Urinary bladder (tissue), 4 donors: ENCODE data around the gene CFAP157. TPM values are rescaled to one million over a fixed set of nuclear protein-coding genes. Genes with fewer than 3 reads are reported as not detected.
"Not testable (repeated sequence)": the region's sequence is repeated elsewhere in the genome, so short reads cannot be mapped to it uniquely, and the experiment has no call there.

Experiments used
- DNase-seq: peaks from one replicate; pipeline ENCODE4 v3.0.0-alpha.2; 2015; ENCODE audit errors: extremely low spot score
- H3K27ac ChIP-seq: one replicate; pipeline ENCODE4 v1.5.1; 2013; ENCODE audit warnings: low read depth, mild to moderate bottlenecking, moderate library complexity
- H3K36me3 ChIP-seq: one replicate; pipeline ENCODE4 v1.6.1; 2013; ENCODE audit warnings: mild to moderate bottlenecking, moderate library complexity; ENCODE audit not compliant: insufficient read depth
- H3K4me1 ChIP-seq: one replicate; pipeline ENCODE4 v1.6.1; 2013; ENCODE audit warnings: mild to moderate bottlenecking, moderate library complexity; ENCODE audit not compliant: insufficient read depth
- H3K4me3 ChIP-seq: one replicate; pipeline ENCODE4 v1.5.1; 2013; ENCODE audit warnings: low read depth, low read length
- WGBS: extraction: QIAGEN DNeasy Blood & Tissue Kit; methylation state at CpG from one replicate; pipeline ENCODE4 v1.1.7; 2013; 5-methylcytosine and 5-hydroxymethylcytosine counted together
- polyA plus RNA-seq: library from polyadenylated mRNA; stranded (reverse); fragments of 200-250 nt; gene quantifications from one replicate; pipeline ENCODE4 v1.2.3, GENCODE V29; 2013
- total RNA-seq: library from RNA; depleted of rRNA; stranded (reverse); fragments of >200 nt; gene quantifications from one replicate; pipeline ENCODE4 v1.2.3, GENCODE V29; 2014
- donor health status: healthy with polysubstance abuse.
- donor health status: healthy.

CFAP157 gene
- total and polyA plus RNA-seq, 2 donors: 0.23 TPM; not detected in 1

DNA sequence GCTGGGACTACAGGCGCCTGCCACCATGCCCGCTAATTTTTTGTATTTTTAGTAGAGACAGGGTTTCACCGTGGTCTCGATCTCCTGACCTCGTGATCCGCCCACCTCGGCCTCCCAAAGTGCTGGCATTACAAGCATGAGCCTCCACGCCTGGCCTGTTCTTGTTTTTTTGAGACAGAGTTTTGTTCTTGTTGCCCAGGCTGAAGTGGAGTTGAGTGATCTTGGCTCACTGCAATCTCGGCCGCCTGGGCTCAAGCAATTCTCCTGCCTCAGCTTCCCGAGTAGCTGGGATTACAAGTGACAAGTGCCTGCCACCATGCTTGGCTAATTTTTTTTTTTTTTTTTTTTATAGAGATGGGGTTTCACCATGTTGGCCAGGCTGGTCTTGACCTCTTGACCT, 50.0 kb downstream of the CFAP157 start:
- not testable (repeated sequence) for DNase-seq, H3K27ac ChIP-seq, H3K36me3 ChIP-seq, H3K4me1 ChIP-seq, H3K4me3 ChIP-seq
- WGBS: 79% methylated on average over 11 of the region's 11 CpGs

DNA sequence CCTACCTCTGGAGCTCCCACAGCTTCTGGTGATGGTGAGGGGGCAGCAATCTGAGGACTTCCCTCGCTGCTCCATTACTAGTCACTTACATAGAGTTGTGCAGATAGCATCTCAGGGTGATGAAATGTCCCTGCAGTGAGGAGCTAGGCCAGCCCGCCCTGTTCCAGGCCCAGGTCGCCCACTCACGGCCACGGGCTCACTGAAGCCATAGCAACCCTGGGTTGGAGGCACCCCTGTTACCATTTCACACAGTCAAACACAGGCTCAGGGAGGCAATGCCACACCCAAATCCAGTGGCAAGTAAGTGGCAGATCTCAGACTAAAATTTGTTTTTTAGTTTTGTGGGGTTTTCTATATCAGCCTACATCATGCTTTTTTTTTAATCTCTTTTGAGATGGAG, 52.1 kb downstream of the CFAP157 start:
- 78% methylated on average over 5 of the region's 5 CpGs for WGBS
- peaks cover 2% of the 10 kb centered on the region for H3K4me1 ChIP-seq
- DNase-seq: no peak
- no peaks in the 10 kb centered on the region for H3K36me3 ChIP-seq
- no peak overlapping the region for H3K4me3 ChIP-seq
- H3K27ac ChIP-seq: no peak overlapping the region

DNA sequence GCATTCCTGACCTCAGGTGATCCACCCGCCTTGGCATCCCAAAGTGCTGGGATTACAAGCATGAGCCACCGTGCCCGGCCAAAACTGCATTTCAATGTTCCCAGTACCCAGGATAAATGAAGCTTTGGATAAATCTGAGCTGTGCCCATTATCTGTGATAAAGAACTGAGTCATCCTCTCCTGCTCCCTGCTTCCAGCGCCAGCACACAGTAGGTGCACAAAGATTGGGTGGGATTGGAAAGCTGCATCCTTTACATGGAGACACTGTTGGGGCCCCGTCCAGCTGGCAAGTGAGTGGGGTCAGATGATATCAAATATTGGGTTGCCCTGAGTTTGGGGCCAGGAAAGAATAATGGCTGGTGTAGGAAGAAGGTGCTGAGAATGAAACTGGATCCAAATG, 54.3 kb downstream of the CFAP157 start:
- no peak for DNase-seq
- WGBS: 83% methylated on average over 5 of the region's 5 CpGs
- H3K36me3 ChIP-seq: no peaks in the 10 kb centered on the region
- no peaks in the 10 kb centered on the region for H3K4me1 ChIP-seq
- H3K4me3 ChIP-seq: no peak overlapping the region
- no peak overlapping the region for H3K27ac ChIP-seq

DNA sequence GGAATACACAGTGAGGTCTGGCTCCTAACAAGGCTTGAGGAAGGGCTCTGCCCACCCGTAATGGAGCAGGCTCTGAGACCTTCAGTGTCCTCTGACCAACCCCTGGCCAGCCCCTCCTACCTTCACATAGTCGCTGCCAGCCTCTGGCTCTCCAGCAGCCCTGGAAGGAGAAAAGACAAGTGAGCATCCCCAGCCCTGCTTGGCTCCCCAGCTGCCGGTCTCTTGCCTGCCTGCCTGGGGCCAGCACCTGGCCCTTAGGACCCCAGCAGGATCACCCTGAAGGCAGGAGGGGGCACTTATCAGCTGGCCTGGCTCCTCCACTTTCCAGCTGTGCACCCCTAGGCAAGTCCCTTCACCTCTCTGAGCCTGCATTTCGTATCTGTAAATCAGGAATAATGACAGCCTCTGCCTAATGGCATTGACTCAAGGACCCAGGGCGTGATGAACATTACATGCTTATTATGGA, 54.7 kb downstream of the CFAP157 start:
- Histone ChIP-seq H3K27ac (no peak overlapping the region), H3K36me3 (no peaks in the 10 kb centered on the region), H3K4me1 (no peaks in the 10 kb centered on the region), H3K4me3 (no peak overlapping the region)
- DNase-seq: no peak
- 45% methylated on average over 5 of the region's 5 CpGs for WGBS

DNA sequence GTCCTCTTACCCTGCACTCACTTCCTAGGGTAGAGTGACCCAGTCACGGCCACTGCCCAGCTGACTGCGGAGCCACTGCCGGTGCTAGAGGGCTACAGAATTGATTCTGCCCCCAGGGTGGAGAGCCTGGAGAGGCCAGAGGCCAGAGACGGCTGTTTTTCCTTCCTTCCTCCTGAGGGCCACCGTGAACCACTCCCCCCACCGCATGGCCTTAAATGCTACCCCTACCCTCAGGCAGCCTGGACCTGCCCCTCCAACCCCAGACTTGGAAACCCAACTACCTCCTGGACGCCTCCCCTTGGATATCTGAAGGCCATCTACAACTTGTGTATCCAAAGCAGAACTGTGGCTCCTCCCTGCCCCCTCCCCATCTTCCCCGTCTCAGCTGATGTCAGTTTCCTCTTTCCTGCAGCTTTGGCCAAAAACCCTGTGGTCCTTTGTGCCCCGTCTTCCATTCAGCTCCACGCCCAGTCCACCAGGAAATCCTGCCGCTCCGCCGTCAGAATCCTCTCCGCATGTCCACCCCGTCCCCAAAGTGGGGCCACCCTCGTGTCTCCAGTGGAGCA, 55.4 kb downstream of the CFAP157 start:
- WGBS: 35% methylated on average over 16 of the region's 16 CpGs
- Histone ChIP-seq H3K27ac (no peak overlapping the region), H3K36me3 (no peaks in the 10 kb centered on the region), H3K4me1 (no peaks in the 10 kb centered on the region), H3K4me3 (no peak overlapping the region)
- DNase-seq: no peak

DNA sequence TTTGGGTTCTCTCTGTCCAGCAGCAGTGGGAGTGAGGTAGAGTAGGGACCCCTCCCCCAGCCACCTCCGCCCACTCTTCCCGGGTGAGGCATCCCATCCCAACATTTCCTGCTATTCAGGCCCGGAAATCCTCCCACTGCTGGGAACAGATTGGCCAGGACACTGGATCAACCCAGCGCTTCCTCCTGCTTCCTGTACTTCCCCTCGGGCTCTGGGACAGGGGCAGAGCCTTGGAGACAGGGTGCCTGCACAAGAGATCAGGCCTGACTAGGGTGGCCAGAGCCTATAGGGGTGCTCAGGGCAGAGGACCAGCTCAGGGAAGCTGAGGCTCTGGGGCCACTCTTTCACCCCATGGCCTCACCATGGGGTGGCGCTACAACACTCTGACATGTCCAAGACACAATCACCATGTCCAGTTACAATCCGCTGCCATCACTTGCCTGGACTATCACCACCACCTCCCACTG, 57.2 kb downstream of the CFAP157 start:
- no peaks in the 10 kb centered on the region for H3K36me3 ChIP-seq
- no peaks in the 10 kb centered on the region for H3K4me1 ChIP-seq
- DNase-seq: no peak
- no peak overlapping the region for H3K27ac ChIP-seq
- WGBS: 46% methylated on average over 7 of the region's 7 CpGs
- no peak overlapping the region for H3K4me3 ChIP-seq

DNA sequence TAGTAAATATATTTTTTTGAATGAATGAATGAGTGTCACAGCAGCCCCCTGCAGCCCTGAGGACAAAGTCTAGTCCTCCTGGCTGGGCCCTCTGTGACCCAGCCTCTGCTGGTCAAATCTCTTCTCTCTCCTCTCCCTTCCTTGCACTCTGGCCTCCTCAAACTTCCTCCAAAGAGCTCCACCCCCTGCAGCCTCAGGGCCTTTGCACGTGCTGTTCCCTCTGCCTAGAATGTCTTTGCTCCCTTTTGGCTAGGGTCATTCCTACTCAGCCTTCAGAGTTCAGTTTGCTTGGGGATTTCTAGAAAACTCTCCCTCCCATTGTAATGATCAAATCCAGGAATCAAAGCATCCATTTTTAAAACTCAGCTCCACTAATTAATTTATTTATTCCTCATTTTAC, 58.6 kb downstream of the CFAP157 start:
- Histone ChIP-seq H3K4me1 (no peaks in the 10 kb centered on the region), H3K36me3 (no peaks in the 10 kb centered on the region), H3K4me3 (no peak overlapping the region), H3K27ac (no peak overlapping the region)
- DNase-seq: no peak
- 86% methylated on average over 1 of the region's 1 CpG for WGBS

Other genes with a start within 250 kb of the CFAP157 start
- gene STXBP1, start 94.7 kb upstream of the CFAP157 start, total RNA-seq: 13.7 TPM
- 28.9 TPM for gene STXBP1, start 94.7 kb upstream of the CFAP157 start, polyA plus RNA-seq
- 5.7 TPM for gene PTRH1, start 8.7 kb downstream of the CFAP157 start, total RNA-seq
- 29.8 TPM for gene PTRH1, start 8.7 kb downstream of the CFAP157 start, polyA plus RNA-seq
- gene TTC16, start 9.1 kb downstream of the CFAP157 start, total RNA-seq: not detected
- gene TTC16, start 9.1 kb downstream of the CFAP157 start, polyA plus RNA-seq: not detected
- 3.8 TPM for gene TOR2A, start 28.3 kb downstream of the CFAP157 start, total RNA-seq
- gene TOR2A, start 28.3 kb downstream of the CFAP157 start, polyA plus RNA-seq: 16.5 TPM
- gene SH2D3C, start 71.7 kb downstream of the CFAP157 start, total RNA-seq: 11.6 TPM
- gene SH2D3C, start 71.7 kb downstream of the CFAP157 start, polyA plus RNA-seq: 16.6 TPM
- 30.1 TPM for gene CDK9, start 79.0 kb downstream of the CFAP157 start, total RNA-seq
- gene CDK9, start 79.0 kb downstream of the CFAP157 start, polyA plus RNA-seq: 66.2 TPM
- gene FPGS, start 95.9 kb downstream of the CFAP157 start, total RNA-seq: 18.6 TPM
- gene FPGS, start 95.9 kb downstream of the CFAP157 start, polyA plus RNA-seq: 57.7 TPM
- gene ENG, start 147.7 kb downstream of the CFAP157 start, total RNA-seq: 16.4 TPM
- gene ENG, start 147.7 kb downstream of the CFAP157 start, polyA plus RNA-seq: 196 TPM
- 27.3 TPM for gene AK1, start 170.7 kb downstream of the CFAP157 start, total RNA-seq
- gene AK1, start 170.7 kb downstream of the CFAP157 start, polyA plus RNA-seq: 57.2 TPM
- 17.7 TPM for gene ST6GALNAC6, start 192.6 kb downstream of the CFAP157 start, total RNA-seq
- gene ST6GALNAC6, start 192.6 kb downstream of the CFAP157 start, polyA plus RNA-seq: 105 TPM
- 6.8 TPM for gene ST6GALNAC4, start 210.1 kb downstream of the CFAP157 start, total RNA-seq
- gene ST6GALNAC4, start 210.1 kb downstream of the CFAP157 start, polyA plus RNA-seq: 35.1 TPM
- gene PIP5KL1, start 223.8 kb downstream of the CFAP157 start, total RNA-seq: 0.48 TPM
- 1.4 TPM for gene PIP5KL1, start 223.8 kb downstream of the CFAP157 start, polyA plus RNA-seq
- gene DPM2, start 230.9 kb downstream of the CFAP157 start, total RNA-seq: 7.5 TPM
- 32.1 TPM for gene DPM2, start 230.9 kb downstream of the CFAP157 start, polyA plus RNA-seq